T-helper 17 cell (primary cell): ENCODE results near the gene JSRP1. TPM values are rescaled to one million over a fixed set of nuclear protein-coding genes. Genes with fewer than 3 reads are reported as not detected.

ENCODE experiments used
- ATAC-seq: fragments of 150-1000 bp; cut with Tn5 transposase; 2 replicates; pipeline ENCODE4 v1.10.0; 2021; ENCODE audit warnings: mild to moderate bottlenecking, moderate library complexity
- DNase-seq, 3 donors: peaks; one replicate each; pipeline versions ENCODE4 v3.0.0 to v3.0.0-alpha.2; 2020 to 2021
- H3K9me3 ChIP-seq: one replicate; pipeline ENCODE4 v1.7.0; 2013; ENCODE audit warnings: low read length, mild to moderate bottlenecking; ENCODE audit not compliant: control insufficient read depth, poor library complexity, severe bottlenecking
- H3K27ac Mint-ChIP-seq: one replicate; pipeline ENCODE4 v1.8.0; 2022; ENCODE audit warnings: mild to moderate bottlenecking, moderate library complexity, mixed read lengths
- H3K27me3 Mint-ChIP-seq: one replicate; pipeline ENCODE4 v1.8.0; 2022; ENCODE audit warnings: mixed read lengths
- H3K36me3 Mint-ChIP-seq: one replicate; pipeline ENCODE4 v1.8.0; 2022; ENCODE audit warnings: low read depth, mixed read lengths
- H3K4me1 Mint-ChIP-seq: one replicate; pipeline ENCODE4 v1.8.0; 2022; ENCODE audit warnings: mild to moderate bottlenecking, mixed read lengths
- H3K4me3 Mint-ChIP-seq: one replicate; pipeline ENCODE4 v1.8.0; 2022; ENCODE audit warnings: mild to moderate bottlenecking, moderate library complexity, mixed read lengths
- total RNA-seq, 4 donors: library from RNA in 2 of 4; stranded (reverse) in 2 of 4; gene quantifications; one replicate each; pipeline ENCODE4 v1.2.3 and lab custom pipeline; 2022 to 2026

The JSRP1 gene
- total RNA-seq, 2 donors from 2014 or later, result 0.55 to 1.0 TPM

DNA sequence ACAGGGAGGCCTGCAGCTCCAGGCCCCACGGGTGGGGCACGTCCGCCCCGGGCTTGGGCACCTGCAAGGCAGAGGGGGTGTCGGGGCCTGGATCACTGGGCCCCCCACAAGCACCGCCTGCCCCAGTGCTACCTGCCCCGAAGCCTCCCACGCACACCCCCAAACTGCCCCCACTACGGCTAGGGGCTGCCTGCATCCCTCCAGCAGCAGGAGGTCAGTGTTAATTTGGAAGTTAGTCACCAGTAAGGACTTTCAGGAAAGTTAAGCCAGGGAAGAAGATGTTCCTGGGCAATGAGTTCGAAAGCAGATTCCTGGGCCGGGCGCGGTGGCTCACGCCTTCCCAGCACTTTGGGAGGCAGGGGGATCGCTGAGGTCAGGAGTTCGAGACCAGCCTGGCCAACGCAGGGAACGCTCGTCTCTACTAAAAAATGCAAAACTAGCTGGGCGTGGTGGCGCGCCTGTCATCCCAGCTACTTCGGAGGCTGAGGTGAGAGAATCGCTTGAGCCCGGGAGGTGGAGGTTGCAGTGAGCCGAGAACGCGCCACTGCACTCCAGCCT lies 20.3 kb upstream of the JSRP1 start:
- ATAC-seq (no peak), DNase-seq (no peak)
- Mint-ChIP-seq H3K36me3 (peaks cover 3% of the 10 kb centered on the region), H3K4me3 (peak overlapping the region; percentile 15), H3K27ac (peak overlapping the region; percentile 81), H3K27me3 (no peaks in the 10 kb centered on the region), H3K4me1 (peaks cover 27% of the 10 kb centered on the region)
- H3K9me3 ChIP-seq, result no peaks in the 10 kb centered on the region

DNA sequence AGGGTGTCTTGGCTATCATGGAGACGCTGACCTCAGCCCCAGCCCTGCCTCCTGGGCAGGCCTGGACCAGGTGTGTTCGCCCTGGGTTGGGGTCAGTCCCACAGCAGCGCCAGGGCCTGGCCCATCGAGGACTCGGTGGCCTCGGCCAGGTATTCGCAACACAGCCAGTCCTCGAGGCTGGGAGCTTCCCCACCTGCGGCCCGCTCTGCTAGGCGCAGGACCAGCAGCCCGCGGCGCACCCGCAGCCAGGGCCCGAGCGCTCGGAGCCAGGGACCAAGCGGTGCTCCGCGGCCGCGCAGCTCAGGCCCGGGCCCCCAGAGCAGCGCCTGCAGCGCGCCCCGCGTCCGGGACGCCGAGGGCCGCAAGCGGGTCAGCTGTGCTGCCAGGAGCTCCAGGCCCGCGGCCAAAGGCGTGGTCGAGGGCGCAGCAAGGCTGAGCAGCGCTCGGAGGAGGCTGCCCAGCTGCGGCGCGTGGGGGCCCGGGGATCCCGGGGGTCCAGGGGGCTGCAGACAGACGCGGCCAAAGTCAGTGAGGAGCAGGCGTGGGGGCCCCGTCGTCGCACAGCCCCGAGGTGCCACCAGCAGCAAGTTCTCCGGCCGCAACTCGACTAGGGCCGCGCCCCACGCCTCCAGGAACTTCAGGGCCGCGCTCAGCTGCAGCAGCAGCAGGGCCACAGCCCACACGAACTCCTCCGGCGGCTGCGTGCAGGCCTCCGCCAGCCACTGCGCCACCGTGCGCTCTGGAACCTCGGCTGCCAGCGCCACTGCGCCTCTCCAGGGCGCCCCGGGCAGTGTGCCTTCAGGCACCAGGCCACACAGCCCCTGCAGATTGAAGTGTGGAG lies 19.6 kb upstream of the JSRP1 start:
- Mint-ChIP-seq H3K27me3 (no peaks in the 10 kb centered on the region), H3K4me1 (peaks cover 31% of the 10 kb centered on the region), H3K4me3 (no peak overlapping the region), H3K36me3 (peaks cover 3% of the 10 kb centered on the region), H3K27ac (peak overlapping the region; percentile 94)
- DNase-seq (no peak), ATAC-seq (no peak)
- H3K9me3 ChIP-seq, result no peaks in the 10 kb centered on the region

DNA sequence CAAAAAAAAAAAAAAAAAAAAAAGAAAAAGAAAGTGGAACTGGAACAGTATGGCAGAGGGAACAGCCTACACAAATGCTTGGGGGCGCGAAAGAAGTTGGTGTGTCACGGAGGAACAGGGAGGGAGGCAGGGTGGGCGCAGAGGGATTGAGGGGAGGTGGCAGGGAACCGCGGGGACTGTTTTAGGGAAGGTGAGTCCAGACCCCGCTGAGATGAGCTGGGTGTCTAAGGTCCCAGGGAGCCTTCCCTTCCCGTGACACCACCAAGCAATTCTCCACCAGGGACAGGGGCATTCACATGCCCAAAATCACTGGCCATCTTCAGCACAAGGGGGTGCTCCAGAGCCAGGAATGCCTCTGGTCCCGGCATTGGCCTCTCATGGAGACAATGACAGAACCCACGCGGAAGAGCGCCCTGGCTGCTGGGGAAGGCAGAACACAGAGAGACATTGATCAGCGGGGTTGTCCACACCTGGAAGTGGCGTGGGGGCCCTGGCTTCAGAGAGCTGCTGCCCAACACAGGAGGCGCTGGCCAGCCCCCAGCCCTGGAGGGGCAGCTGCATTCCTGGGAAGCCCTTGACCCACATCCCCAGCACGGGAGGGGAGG lies 18.8 kb upstream of the JSRP1 start:
- H3K4me3 Mint-ChIP-seq, result peak overlapping the region; percentile 71
- DNase-seq (no peak), ATAC-seq (no peak)
- H3K36me3 Mint-ChIP-seq, result peaks cover 3% of the 10 kb centered on the region
- no peaks in the 10 kb centered on the region for H3K27me3 Mint-ChIP-seq
- peaks cover 31% of the 10 kb centered on the region for H3K4me1 Mint-ChIP-seq
- H3K27ac Mint-ChIP-seq, result peak overlapping the region; percentile 94
- no peaks in the 10 kb centered on the region for H3K9me3 ChIP-seq

DNA sequence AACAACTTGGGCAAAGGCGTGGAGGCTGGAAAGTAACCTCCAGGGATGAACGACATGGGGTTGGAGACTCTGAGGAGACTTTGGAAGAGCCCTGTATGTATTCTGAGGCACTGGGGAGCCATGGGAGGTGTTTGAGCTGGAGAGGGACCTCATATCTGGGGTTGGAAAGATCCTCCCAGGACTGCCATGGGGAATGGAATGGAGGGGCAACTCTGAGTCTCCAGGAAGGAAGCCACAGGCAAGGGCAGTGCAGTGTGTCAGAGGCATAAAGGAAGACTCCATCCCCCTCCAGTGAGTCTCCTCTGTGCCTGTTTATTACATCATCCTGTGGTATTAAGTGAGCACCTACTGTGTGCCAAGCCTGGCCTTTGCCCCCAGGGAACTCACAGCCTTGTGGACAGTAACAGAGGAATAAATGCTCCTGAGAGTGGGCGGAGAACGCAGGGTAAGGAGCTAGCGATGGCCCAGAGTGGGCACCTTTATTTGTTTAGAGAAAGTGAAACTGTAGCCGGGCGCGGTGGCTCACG lies 18.0 kb upstream of the JSRP1 start:
- no peaks in the 10 kb centered on the region for H3K27me3 Mint-ChIP-seq
- no peak for ATAC-seq
- peaks cover 32% of the 10 kb centered on the region for H3K4me1 Mint-ChIP-seq
- peak overlapping the region; percentile 94 for H3K27ac Mint-ChIP-seq
- DNase-seq, result no peak
- H3K36me3 Mint-ChIP-seq, result peaks cover 4% of the 10 kb centered on the region
- H3K4me3 Mint-ChIP-seq, result peak overlapping the region; percentile 88
- no peaks in the 10 kb centered on the region for H3K9me3 ChIP-seq

DNA sequence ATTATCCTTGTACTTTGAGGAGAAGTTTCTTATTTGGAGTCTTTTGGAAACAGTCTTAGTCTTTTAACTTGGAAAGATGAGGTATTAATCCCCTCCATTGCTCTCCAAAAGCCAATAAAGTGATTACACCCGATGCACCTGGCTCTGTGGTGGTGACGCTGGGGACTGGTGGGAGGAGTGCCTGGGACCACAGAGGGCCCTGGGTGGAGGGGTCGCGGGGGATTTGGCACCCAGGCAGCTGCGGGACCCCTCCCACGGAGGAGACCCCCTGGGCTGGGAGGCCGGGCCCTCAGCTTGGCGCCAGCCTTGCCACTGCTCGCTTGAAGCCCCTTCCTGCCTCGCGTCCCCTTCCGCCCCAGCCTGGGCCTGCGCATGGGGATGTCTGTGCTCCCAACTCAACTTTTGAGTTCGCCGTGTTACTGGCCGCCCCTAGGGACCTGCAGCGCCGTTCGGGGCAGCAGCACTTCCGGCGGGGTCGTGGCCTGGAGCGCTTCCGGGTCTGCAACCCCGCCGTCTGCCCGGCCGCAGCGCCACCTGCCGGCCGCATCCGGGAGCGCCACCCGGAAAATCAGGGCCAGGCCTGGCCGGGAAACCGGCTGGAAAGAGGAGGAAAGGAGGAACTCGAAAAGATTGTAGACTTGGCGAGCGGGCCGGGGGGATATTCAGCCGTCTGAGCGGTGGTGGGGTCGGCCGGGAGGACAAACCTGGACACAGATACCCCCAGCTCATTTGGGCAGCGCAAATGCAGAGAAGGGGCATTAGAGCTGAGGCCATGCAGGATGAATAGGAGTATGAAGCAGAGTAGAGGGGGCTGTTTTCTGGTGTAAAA lies 17.4 kb upstream of the JSRP1 start:
- H3K4me3 Mint-ChIP-seq, result peak overlapping the region; percentile 88
- peaks cover 30% of the 10 kb centered on the region for H3K4me1 Mint-ChIP-seq
- peak; percentile 68 to 75 (median 72) for DNase-seq
- H3K27ac Mint-ChIP-seq, result peak overlapping the region; percentile 94
- H3K36me3 Mint-ChIP-seq, result peaks cover 5% of the 10 kb centered on the region
- no peaks in the 10 kb centered on the region for H3K27me3 Mint-ChIP-seq
- no peaks in the 10 kb centered on the region for H3K9me3 ChIP-seq
- ATAC-seq, result peak; percentile 16

DNA sequence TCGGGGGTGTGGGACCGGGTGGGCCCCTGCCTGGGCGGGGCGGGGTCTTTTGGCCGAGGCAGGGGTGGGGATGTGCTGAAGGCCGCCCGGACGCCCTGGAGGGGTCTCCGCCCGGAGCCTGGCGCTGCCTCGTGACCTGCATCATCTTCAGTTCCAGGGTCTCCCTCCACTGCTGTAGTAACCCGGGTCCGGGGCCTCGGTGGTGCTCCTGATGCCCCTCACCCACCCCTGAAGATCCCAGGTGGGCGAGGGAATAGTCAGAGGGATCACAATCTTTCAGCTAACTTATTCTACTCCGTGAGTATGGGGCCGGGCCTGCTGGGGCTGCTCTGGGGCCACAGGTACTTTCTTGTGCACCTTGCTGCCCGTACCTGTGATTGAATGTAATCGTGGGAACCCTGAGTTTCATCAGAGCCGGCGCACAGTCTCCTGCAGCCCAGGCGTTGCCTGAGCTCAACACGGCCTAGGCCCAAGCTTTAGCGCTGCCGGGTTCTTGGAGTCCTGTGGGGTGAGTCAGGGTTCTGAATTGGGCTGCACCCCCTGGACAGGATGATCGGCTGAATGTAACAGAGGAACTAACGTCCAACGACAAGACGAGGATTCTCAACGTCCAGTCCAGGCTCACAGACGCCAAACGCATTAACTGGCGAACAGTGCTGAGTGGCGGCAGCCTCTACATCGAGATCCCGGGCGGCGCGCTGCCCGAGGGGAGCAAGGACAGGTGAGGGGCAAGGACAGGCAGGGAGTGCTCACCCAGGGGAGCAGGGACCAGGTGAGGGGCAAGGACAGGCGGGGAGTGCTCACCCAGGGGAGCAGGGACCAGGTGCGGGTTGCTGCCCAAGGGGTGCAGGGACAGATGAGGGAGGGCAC lies 15.3 kb upstream of the JSRP1 start:
- Mint-ChIP-seq H3K4me3 (peak overlapping the region; percentile 92), H3K4me1 (peaks cover 30% of the 10 kb centered on the region), H3K36me3 (peaks cover 5% of the 10 kb centered on the region), H3K27me3 (no peaks in the 10 kb centered on the region), H3K27ac (peak overlapping the region; percentile 94)
- ATAC-seq (no peak), DNase-seq (no peak)
- H3K9me3 ChIP-seq, result no peaks in the 10 kb centered on the region

DNA sequence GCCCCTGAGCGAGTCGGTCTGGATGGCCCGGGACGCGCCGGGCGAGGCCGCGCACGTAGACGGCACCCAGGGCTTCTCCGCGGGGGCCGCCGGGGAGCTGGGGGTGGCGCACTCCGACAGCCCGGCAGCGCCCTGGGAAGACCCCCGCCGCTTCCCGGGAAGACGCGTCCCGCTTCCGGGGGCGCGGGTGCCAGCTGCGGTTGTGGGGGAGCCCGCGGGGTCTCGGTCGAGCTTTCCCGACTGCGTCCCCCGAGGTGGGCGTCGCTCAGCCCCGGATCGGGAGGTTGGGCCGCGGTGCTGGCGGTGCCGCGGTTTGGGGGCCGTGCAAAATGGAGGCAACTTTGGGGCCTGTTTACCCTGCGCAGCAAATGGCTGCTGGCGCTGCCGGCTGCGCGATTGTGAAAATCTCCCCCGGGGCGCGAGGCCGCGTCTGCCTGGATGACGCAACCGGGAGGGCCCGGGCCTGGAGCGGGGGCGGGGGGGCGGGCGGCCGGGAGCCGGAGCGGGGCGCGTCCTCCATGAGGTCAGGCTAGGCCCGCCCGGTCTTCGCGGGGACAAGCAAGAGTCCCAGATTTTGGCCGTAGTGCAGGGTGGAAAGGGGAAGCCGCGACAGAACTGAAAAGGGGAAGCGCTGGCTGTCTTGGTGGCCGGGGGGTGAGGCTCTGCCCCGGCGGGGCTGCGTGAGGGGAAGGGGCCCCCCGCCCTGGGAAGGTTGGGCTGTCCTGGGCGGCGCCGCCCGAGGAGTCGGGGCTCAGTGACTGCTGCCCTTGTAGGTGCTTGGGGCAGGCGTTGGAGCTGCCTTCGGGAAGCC lies 14.4 kb upstream of the JSRP1 start:
- peak; percentile 53 to 67 (median 67) for DNase-seq
- peaks cover 5% of the 10 kb centered on the region for H3K36me3 Mint-ChIP-seq
- H3K27me3 Mint-ChIP-seq, result no peaks in the 10 kb centered on the region
- H3K4me1 Mint-ChIP-seq, result peaks cover 33% of the 10 kb centered on the region
- peak; percentile 35 for ATAC-seq
- H3K9me3 ChIP-seq, result no peaks in the 10 kb centered on the region
- peak overlapping the region; percentile 94 for H3K27ac Mint-ChIP-seq
- H3K4me3 Mint-ChIP-seq, result peak overlapping the region; percentile 92

DNA sequence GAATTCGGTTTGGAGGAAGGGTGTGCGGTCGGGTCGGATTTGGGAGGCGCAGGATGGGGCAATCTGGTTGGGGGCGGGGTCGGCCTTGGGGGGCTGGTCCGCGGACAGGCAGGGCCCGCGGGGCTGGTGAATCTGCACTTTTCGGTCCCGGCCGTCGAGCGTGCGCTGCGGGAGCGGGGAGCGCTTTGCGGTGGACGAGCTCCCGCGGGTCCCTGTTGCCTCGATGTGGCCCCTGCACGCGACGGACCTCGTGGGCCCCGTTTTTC lies 13.9 kb upstream of the JSRP1 start:
- DNase-seq, result no peak
- Mint-ChIP-seq H3K4me3 (peak overlapping the region; percentile 92), H3K27me3 (no peaks in the 10 kb centered on the region), H3K4me1 (peaks cover 32% of the 10 kb centered on the region), H3K27ac (peak overlapping the region; percentile 94), H3K36me3 (peaks cover 5% of the 10 kb centered on the region)
- H3K9me3 ChIP-seq, result no peaks in the 10 kb centered on the region
- ATAC-seq, result no peak

DNA sequence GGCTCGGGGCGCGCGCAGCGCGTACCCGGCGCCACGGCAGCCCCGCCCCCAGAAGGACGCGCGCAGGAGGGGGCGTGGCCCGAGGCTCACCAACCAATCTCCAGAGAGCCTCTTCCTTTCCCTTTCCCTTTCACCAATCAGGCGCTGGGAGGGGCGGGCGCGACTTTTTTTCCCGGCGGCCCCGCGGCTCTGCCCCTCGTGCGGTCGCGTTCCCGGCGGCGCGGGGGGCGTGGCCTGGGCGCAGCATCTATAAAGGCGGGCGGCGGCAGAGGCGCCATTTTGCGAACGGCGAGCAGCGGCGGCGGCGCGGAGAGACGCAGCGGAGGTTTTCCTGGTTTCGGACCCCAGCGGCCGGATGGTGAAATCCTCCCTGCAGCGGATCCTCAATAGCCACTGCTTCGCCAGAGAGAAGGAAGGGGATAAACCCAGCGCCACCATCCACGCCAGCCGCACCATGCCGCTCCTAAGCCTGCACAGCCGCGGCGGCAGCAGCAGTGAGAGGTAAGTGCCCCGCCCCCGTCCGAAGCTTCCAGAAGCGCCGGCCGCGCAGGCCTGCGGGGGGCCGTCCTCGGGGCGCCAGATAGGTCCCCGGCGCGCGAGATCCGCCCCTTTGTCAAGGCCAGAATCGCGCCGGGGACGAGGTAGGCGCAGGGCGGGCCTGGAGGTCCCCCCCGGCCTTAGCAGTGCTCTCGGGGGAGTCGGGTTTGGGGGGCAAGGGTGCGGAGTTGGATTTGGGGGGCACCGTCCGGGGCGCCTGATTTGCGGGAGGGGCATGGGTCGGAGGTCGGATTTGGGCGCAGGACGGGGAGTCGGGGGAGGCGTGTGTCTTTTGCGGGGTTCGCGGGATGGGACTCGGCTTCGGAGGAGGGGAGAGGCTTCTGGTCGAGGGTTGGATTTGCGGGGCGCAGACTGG lies 13.3 kb upstream of the JSRP1 start:
- H3K4me1 Mint-ChIP-seq, result peaks cover 29% of the 10 kb centered on the region
- ATAC-seq, result peak; percentile 85
- peak overlapping the region; percentile 92 for H3K4me3 Mint-ChIP-seq
- H3K27ac Mint-ChIP-seq, result peak overlapping the region; percentile 94
- no peaks in the 10 kb centered on the region for H3K27me3 Mint-ChIP-seq
- no peaks in the 10 kb centered on the region for H3K9me3 ChIP-seq
- peak; percentile 97 to 99 (median 99) for DNase-seq
- peaks cover 5% of the 10 kb centered on the region for H3K36me3 Mint-ChIP-seq

DNA sequence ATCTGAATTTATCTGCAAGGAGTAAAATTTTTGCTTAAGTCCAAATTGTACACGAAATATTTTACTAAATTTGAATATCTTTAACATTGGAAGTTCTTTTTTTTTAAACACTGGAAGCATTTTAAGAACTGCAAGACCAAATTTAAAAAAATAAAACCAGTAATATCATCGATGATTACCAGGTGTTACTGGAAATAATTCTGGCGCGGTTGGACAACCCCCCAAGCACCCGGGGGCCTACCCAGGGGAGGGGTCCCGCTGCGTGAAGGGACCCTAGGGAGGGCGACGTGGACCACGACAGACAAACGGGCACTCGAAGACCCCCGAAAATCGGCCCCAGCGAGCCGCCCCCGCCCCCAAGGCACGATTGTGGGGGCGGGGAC lies 12.6 kb upstream of the JSRP1 start:
- ATAC-seq, result no peak
- H3K36me3 Mint-ChIP-seq, result peaks cover 5% of the 10 kb centered on the region
- peak overlapping the region; percentile 92 for H3K4me3 Mint-ChIP-seq
- H3K9me3 ChIP-seq, result no peaks in the 10 kb centered on the region
- no peak for DNase-seq
- H3K27ac Mint-ChIP-seq, result peak overlapping the region; percentile 94
- no peaks in the 10 kb centered on the region for H3K27me3 Mint-ChIP-seq
- peaks cover 25% of the 10 kb centered on the region for H3K4me1 Mint-ChIP-seq

DNA sequence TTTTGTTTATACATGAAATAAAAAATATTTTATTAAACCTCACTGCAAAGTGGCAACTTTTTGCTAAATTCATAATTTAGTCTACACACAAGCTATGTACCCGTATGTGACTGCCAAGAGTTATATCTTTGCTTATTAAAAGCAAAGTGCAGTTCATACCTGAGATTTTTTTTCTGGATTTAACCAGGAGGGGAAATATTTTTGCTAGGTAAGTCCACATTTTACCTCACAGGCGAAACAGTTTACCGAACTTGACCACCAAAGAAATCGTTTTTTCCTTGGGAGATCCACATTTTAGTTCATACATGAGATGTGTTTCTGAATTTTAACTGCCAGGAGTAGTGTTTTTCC lies 12.2 kb upstream of the JSRP1 start:
- DNase-seq (no peak), ATAC-seq (no peak)
- peak overlapping the region; percentile 94 for H3K27ac Mint-ChIP-seq
- H3K9me3 ChIP-seq, result no peaks in the 10 kb centered on the region
- H3K36me3 Mint-ChIP-seq, result peaks cover 5% of the 10 kb centered on the region
- no peaks in the 10 kb centered on the region for H3K27me3 Mint-ChIP-seq
- H3K4me1 Mint-ChIP-seq, result peaks cover 22% of the 10 kb centered on the region
- H3K4me3 Mint-ChIP-seq, result peak overlapping the region; percentile 92
